H9 (cell line): Measurements from ENCODE around the gene TSPAN18. TPM values are rescaled to one million over a fixed set of nuclear protein-coding genes. Genes with fewer than 3 reads are reported as not detected.

Experiments
- DNase-seq: peaks from one replicate; pipeline ENCODE4 v3.0.0-alpha.2; 2017
- H2AFZ ChIP-seq: one replicate; pipeline ENCODE4 v1.6.1; 2013; ENCODE audit warnings: mild to moderate bottlenecking, low read length, control low read depth, moderate library complexity
- H2AK5ac ChIP-seq: 2 replicates; pipeline ENCODE4 v1.6.1; 2013; ENCODE audit warnings: low read length, control low read depth, mixed read lengths; ENCODE audit not compliant: insufficient read length
- H2BK120ac ChIP-seq: one replicate; pipeline ENCODE4 v1.6.1; 2013; ENCODE audit warnings: low read depth, mild to moderate bottlenecking, low read length, control low read depth, inconsistent platforms; ENCODE audit not compliant: poor library complexity, severe bottlenecking
- H2BK12ac ChIP-seq: 2 replicates; pipeline ENCODE4 v1.6.1; 2013; ENCODE audit warnings: low read length, control low read depth, mixed read lengths, low read depth; ENCODE audit not compliant: insufficient read length
- H2BK15ac ChIP-seq: 2 replicates; pipeline ENCODE4 v1.6.1; 2013; ENCODE audit warnings: low read depth, low read length, control low read depth
- H2BK20ac ChIP-seq: one replicate; pipeline ENCODE4 v1.6.1; 2013; ENCODE audit warnings: low read depth, mild to moderate bottlenecking, low read length, control low read depth, inconsistent platforms; ENCODE audit not compliant: poor library complexity, severe bottlenecking
- H2BK5ac ChIP-seq: 2 replicates; pipeline ENCODE4 v1.6.1; 2013; ENCODE audit warnings: low read length, control low read depth, mixed read lengths; ENCODE audit not compliant: insufficient read length
- H3K14ac ChIP-seq: 2 replicates; pipeline ENCODE4 v1.6.1; 2013; ENCODE audit warnings: low read length, control low read depth; ENCODE audit not compliant: insufficient read depth
- H3K18ac ChIP-seq: 2 replicates; pipeline ENCODE4 v1.6.1; 2013; ENCODE audit warnings: low read depth, mild to moderate bottlenecking, mixed read lengths, low read length, control low read depth; ENCODE audit not compliant: insufficient read length
- H3K23ac ChIP-seq: 2 replicates; pipeline ENCODE4 v1.6.1; 2013; ENCODE audit warnings: low read length, control low read depth, mixed read lengths, low read depth; ENCODE audit not compliant: insufficient read length
- H3K23me2 ChIP-seq: 2 replicates; pipeline ENCODE4 v1.6.1; 2013; ENCODE audit warnings: low read depth, mild to moderate bottlenecking, mixed read lengths, low read length, control low read depth; ENCODE audit not compliant: insufficient read length, poor library complexity, severe bottlenecking
- H3K27ac ChIP-seq: 2 replicates; pipeline ENCODE4 v1.5.1; 2013; ENCODE audit warnings: low read length, control low read depth, mixed read lengths, low read depth; ENCODE audit not compliant: insufficient read length
- H3K27me3 ChIP-seq: 2 replicates; pipeline ENCODE4 v1.6.1; 2013; ENCODE audit warnings: low read length, control low read depth, inconsistent platforms; ENCODE audit not compliant: insufficient read depth
- H3K4ac ChIP-seq: 2 replicates; pipeline ENCODE4 v1.6.1; 2013; ENCODE audit warnings: low read depth, mild to moderate bottlenecking, control low read depth, inconsistent platforms, low read length, moderate library complexity
- H3K4me1 ChIP-seq: 2 replicates; pipeline ENCODE4 v1.6.1; 2013; ENCODE audit warnings: low read length, control low read depth, inconsistent platforms; ENCODE audit not compliant: insufficient read depth
- H3K4me2 ChIP-seq: 2 replicates; pipeline ENCODE4 v1.6.1; 2013; ENCODE audit warnings: low read length, control low read depth, mixed read lengths; ENCODE audit not compliant: insufficient read length, insufficient read depth
- H3K56ac ChIP-seq: 2 replicates; pipeline ENCODE4 v1.6.1; 2013; ENCODE audit warnings: low read depth, mild to moderate bottlenecking, mixed read lengths, low read length, control low read depth; ENCODE audit not compliant: insufficient read length
- H3K79me1 ChIP-seq: 2 replicates; pipeline ENCODE4 v1.6.1; 2013; ENCODE audit warnings: low read depth, mild to moderate bottlenecking, moderate library complexity, low read length, control low read depth, inconsistent platforms; ENCODE audit not compliant: insufficient read depth, poor library complexity, severe bottlenecking
- H3K79me2 ChIP-seq: 2 replicates; pipeline ENCODE4 v1.6.1; 2013; ENCODE audit warnings: low read length, control low read depth, inconsistent platforms; ENCODE audit not compliant: insufficient read depth
- H3K9ac ChIP-seq: 2 replicates; pipeline ENCODE4 v1.6.1; 2013; ENCODE audit warnings: low read length, control low read depth, mixed read lengths; ENCODE audit not compliant: insufficient read length; ENCODE audit errors: extremely low read depth
- H3K9me3 ChIP-seq: one replicate; pipeline ENCODE4 v1.6.1; 2013; ENCODE audit warnings: low read depth, low read length, inconsistent platforms; ENCODE audit not compliant: control insufficient read depth
- H3T11ph ChIP-seq: one replicate; pipeline ENCODE4 v1.6.1; 2013; ENCODE audit warnings: mild to moderate bottlenecking, low read length, control low read depth, inconsistent platforms
- H4K20me1 ChIP-seq: one replicate; pipeline ENCODE4 v1.6.1; 2013; ENCODE audit not compliant: control insufficient read depth, insufficient read length, insufficient read depth
- H4K5ac ChIP-seq: 2 replicates; pipeline ENCODE4 v1.6.1; 2013; ENCODE audit warnings: low read depth, mild to moderate bottlenecking, mixed read lengths, low read length, control low read depth; ENCODE audit not compliant: insufficient read length
- H4K8ac ChIP-seq: replicated peaks from 2 replicates; pipeline ENCODE4 v1.6.1; 2013; ENCODE audit warnings: low read length, control low read depth, mixed read lengths, low read depth; ENCODE audit not compliant: insufficient read length
- H4K91ac ChIP-seq: 2 replicates; pipeline ENCODE4 v1.6.1; 2013; ENCODE audit warnings: low read depth, mild to moderate bottlenecking, moderate library complexity, mixed read lengths, low read length, control low read depth; ENCODE audit not compliant: insufficient read length
- H3K27ac Mint-ChIP-seq, 3 experiments: 2 replicates in 2 of 3; 3 replicates in 1 of 3; pipeline ENCODE4 v1.8.0; 2020 to 2021; ENCODE audit warnings: mixed read lengths in 3 of 3, mild to moderate bottlenecking in 1 of 3, moderate library complexity in 1 of 3
- H3K27me3 Mint-ChIP-seq: 2 replicates; pipeline ENCODE4 v1.8.0; 2021; ENCODE audit warnings: low read depth, mild to moderate bottlenecking, moderate library complexity, mixed read lengths
- H3K36me3 Mint-ChIP-seq, 3 experiments: 2 replicates in 2 of 3; 3 replicates in 1 of 3; pipeline ENCODE4 v1.8.0; 2020 to 2021; ENCODE audit warnings: low read depth in 3 of 3, mixed read lengths in 3 of 3; ENCODE audit not compliant: insufficient read depth in 1 of 3
- H3K4me1 Mint-ChIP-seq, 2 experiments: 2 replicates each; pipeline ENCODE4 v1.8.0; 2020; ENCODE audit warnings: mixed read lengths in 2 of 2
- H3K4me3 Mint-ChIP-seq, 2 experiments: 2 replicates in 1 of 2; 3 replicates in 1 of 2; pipeline ENCODE4 v1.8.0; 2020 to 2021; ENCODE audit warnings: mild to moderate bottlenecking in 2 of 2, mixed read lengths in 2 of 2, moderate library complexity in 1 of 2
- H3K9me3 Mint-ChIP-seq, 2 experiments: 2 replicates in 1 of 2; 3 replicates in 1 of 2; pipeline ENCODE4 v1.8.0; 2020; ENCODE audit warnings: mild to moderate bottlenecking in 2 of 2, mixed read lengths in 2 of 2, moderate library complexity in 1 of 2
- CTCF ChIP-seq: fragments of 200-600 bp; sonication (generic); conservative IDR thresholded peaks from 3 replicates; pipeline ENCODE4 v1.8.0; 2021; ENCODE audit warnings: antibody characterized with exemption, mild to moderate bottlenecking
- WGBS: extraction: QIAGEN DNeasy Blood & Tissue Kit; methylation state at CpG from one replicate; pipeline ENCODE4 v1.1.7; 2013; ENCODE audit warnings: missing lambda C conversion rate, low lambda C conversion rate, mixed read lengths; ENCODE audit not compliant: insufficient read length; ENCODE audit errors: extremely low coverage; 5-methylcytosine and 5-hydroxymethylcytosine counted together
- total RNA-seq: library from RNA; stranded (reverse); gene quantifications from 2 replicates; pipeline ENCODE4 v1.2.1, GENCODE V29; 2021

Gene TSPAN18
- total RNA-seq, 1 experiment from 2014 or later: 25.3 TPM

- H3K4me3 Mint-ChIP-seq: no peak overlapping the region
- no peaks in the 10 kb centered on the region; a peak in 2 of 5 replicates for H3K9me3 Mint-ChIP-seq
- Histone ChIP-seq H2BK120ac (no peak overlapping the region), H2BK12ac (no peak overlapping the region), H3K27ac (no peak overlapping the region), H4K20me1 (no peaks in the 10 kb centered on the region), H3K18ac (no peak overlapping the region), H3K56ac (no peak overlapping the region), H4K91ac (no peak overlapping the region), H4K8ac (no peak overlapping the region), H3K23me2 (no peaks in the 10 kb centered on the region), H3T11ph (no peak overlapping the region), H2BK20ac (no peak overlapping the region), H3K4ac (no peak overlapping the region), H3K9ac (no peak overlapping the region), H3K9me3 (no peaks in the 10 kb centered on the region), H3K27me3 (peaks cover 3% of the 10 kb centered on the region; the same call in 1 of the 2 replicates), H3K4me2 (no peak overlapping the region), H2BK15ac (no peak overlapping the region), H3K4me1 (peaks cover 4% of the 10 kb centered on the region; the same call in 1 of the 2 replicates), H3K14ac (no peak overlapping the region), H3K79me2 (no peaks in the 10 kb centered on the region), H3K23ac (no peak overlapping the region), H4K5ac (no peak overlapping the region), H3K79me1 (no peaks in the 10 kb centered on the region), H2AFZ (no peak overlapping the region), H2BK5ac (no peak overlapping the region), H2AK5ac (no peak overlapping the region)
- TF ChIP-seq CTCF: no peak
- DNase-seq: peak; percentile 10
- H3K36me3 Mint-ChIP-seq: peaks cover 0 to 4% (median 2%) of the 10 kb centered on the region in 3 experiments; a peak in 2 of 7 replicates
- H3K27me3 Mint-ChIP-seq: peaks cover 30% of the 10 kb centered on the region
- H3K27ac Mint-ChIP-seq: peak overlapping the region in 1 of 3 experiments; percentile 9; a peak in 1 of 7 replicates
- peaks cover 38 to 56% of the 10 kb centered on the region in 2 experiments for H3K4me1 Mint-ChIP-seq
- WGBS: no CpG with 5 or more reads among the region's 8 CpGs
Observed at GRCh38 chr11:44748606-44749005, 21.8 kb downstream of the TSPAN18 start.
